Esophagus squamous epithelium (tissue), 4 donors: ENCODE results near the gene L3HYPDH.

Experiments used
- CTCF ChIP-seq, 6 experiments: fragments of 450-650 bp in 4 of 6; fragments of 200-600 bp in 2 of 6; sonication (generic) in 2 of 6; IDR thresholded peaks; one replicate each; pipeline ENCODE4 v1.5.1; 2016 to 2019; ENCODE audit warnings: antibody characterized with exemption in 6 of 6, mild to moderate bottlenecking in 4 of 6, moderate library complexity in 4 of 6
- POLR2A ChIP-seq, 4 donors: fragments of 450-650 bp; IDR thresholded peaks; one replicate each; pipeline ENCODE4 v1.6.1; 2017; ENCODE audit warnings: antibody characterized with exemption in 4 of 4, mild to moderate bottlenecking in 4 of 4, moderate library complexity in 3 of 4

GRCh38 chr14:59510966-59511365 is 26.8 kb upstream of the L3HYPDH start:
- no peak for TF ChIP-seq CTCF (IDR thresholded peaks at IDR 0.05)
- TF ChIP-seq POLR2A (IDR thresholded peaks at IDR 0.05) = no peak
